ENCODE measurements around the gene HAS3. TPM values are rescaled to one million over a fixed set of nuclear protein-coding genes. Genes with fewer than 3 reads are reported as not detected.

The HAS3 gene
- total RNA-seq, 1 experiment from 2014 or later, result 66.9 TPM

DNA sequence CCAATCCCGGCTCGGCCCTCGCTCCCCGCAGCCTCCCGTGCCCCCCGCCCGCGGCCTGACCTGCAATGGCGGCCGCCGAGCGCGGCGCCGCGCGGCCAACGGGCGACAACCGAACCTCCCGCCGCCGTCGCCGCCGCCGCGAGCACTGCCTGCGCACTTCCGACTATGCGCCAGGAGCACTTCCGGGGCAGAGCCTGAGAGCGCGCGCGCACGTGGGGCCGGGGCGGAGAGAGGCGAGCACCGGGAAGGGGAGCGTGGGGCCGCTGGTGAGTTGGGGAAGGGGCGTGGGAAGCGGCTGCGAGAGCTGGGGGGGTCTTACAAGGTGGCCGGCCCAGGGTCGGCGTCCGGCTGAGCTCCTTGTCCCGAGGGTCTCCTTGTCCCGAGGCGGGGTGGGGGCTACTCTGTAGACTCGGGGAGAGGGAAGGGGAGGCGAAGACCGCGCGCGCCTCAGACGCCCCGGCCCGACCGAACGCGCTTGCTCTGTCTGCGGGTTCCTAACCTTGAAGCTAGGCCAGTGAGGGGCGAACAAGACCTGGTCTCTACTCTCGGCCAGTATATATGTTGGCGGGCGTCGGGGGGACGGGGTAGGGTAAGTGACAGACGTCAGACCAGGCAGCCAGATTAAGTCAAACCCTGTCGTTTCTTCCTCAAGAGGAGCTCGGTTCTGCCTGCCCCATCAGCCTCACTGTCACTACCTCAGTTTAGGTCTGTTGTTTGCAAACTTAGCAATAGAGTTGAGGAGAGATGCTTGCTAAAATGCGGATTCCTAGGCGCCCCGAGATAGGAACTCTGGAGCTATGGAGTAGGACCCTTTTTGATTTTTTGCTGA, 27.2 kb downstream of the HAS3 start, which contains the start of the genes CHTF8 and UTP4:
CHTF8 (minus strand) TSS at position 165 of the 829 bp plus-strand sequence. CDS start 11,130 bp downstream, outside the sequence.
UTP4 (plus strand) TSS at position 226 of the 829 bp plus-strand sequence. CDS start 811 bp downstream, outside the sequence.
- DNase-seq (ENCODE audit: low spot score) (peak; percentile 81), ATAC-seq (peak; percentile 70)
- Mint-ChIP-seq H3K27ac (peak within 1 kb of the TSS; percentile 98), H3K4me1 (peaks cover 40% of the 10 kb centered on the region), H3K36me3 (peaks cover 33% of the 10 kb centered on the region), H3K4me3 (peak within 1 kb of the TSS; percentile 97), H3K27me3 (ENCODE audit: low read depth) (no peaks in the 10 kb centered on the region), H3K9me3 (no peaks in the 10 kb centered on the region)
- CTCF ChIA-PET, result interaction anchor here (1.0 to 1.3 kb wide), 4 partner anchors 9 to 604 kb away, joined by 3 to 7 read pairs (median 5); no protein-coding TSS in a partner anchor
- POLR2A ChIA-PET, result interaction anchor here (0.6 to 1.5 kb wide), 6 partner anchors 14 to 198 kb away, joined by 3 to 7 read pairs (median 4); no protein-coding TSS in a partner anchor
- no peak for TF ChIP-seq ZNF232 (CRISPR knock-in tag; IDR thresholded peaks at IDR 0.05)
- no peak for TF ChIP-seq ESRRA (CRISPR knock-in tag; IDR thresholded peaks at IDR 0.05; ENCODE audit: borderline replicate concordance)
- TF ChIP-seq ZBTB21 (CRISPR knock-in tag; IDR thresholded peaks at IDR 0.05; ENCODE audit: borderline replicate concordance), result 0 out of 2 replicates have a peak, but pooled peaks have one; percentile 62
- TF ChIP-seq, protein P1, sequence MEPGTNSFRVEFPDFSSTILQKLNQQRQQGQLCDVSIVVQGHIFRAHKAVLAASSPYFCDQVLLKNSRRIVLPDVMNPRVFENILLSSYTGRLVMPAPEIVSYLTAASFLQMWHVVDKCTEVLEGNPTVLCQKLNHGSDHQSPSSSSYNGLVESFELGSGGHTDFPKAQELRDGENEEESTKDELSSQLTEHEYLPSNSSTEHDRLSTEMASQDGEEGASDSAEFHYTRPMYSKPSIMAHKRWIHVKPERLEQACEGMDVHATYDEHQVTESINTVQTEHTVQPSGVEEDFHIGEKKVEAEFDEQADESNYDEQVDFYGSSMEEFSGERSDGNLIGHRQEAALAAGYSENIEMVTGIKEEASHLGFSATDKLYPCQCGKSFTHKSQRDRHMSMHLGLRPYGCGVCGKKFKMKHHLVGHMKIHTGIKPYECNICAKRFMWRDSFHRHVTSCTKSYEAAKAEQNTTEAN (CRISPR knock-in tag; IDR thresholded peaks at IDR 0.05), result peak; percentile 66; the same call in 1 of the 2 replicates
- no peak for TF ChIP-seq KAT7 (CRISPR knock-in tag; IDR thresholded peaks at IDR 0.05; ENCODE audit: borderline replicate concordance)
- TF ChIP-seq RORB (CRISPR knock-in tag; IDR thresholded peaks at IDR 0.05), result no peak
- TF ChIP-seq ZNF219 (CRISPR knock-in tag; IDR thresholded peaks at IDR 0.05; ENCODE audit: borderline replicate concordance), result no peak
- TF ChIP-seq TP53 (CRISPR knock-in tag; IDR thresholded peaks at IDR 0.05), result peak; percentile 71; the same call in 1 of the 2 replicates
- TF ChIP-seq, protein P2, sequence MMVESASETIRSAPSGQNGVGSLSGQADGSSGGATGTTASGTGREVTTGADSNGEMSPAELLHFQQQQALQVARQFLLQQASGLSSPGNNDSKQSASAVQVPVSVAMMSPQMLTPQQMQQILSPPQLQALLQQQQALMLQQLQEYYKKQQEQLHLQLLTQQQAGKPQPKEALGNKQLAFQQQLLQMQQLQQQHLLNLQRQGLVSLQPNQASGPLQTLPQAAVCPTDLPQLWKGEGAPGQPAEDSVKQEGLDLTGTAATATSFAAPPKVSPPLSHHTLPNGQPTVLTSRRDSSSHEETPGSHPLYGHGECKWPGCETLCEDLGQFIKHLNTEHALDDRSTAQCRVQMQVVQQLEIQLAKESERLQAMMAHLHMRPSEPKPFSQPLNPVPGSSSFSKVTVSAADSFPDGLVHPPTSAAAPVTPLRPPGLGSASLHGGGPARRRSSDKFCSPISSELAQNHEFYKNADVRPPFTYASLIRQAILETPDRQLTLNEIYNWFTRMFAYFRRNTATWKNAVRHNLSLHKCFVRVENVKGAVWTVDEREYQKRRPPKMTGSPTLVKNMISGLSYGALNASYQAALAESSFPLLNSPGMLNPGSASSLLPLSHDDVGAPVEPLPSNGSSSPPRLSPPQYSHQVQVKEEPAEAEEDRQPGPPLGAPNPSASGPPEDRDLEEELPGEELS (CRISPR knock-in tag; IDR thresholded peaks at IDR 0.05), result peak; percentile 84
- no peak for TF ChIP-seq ZNF263 (CRISPR knock-in tag; IDR thresholded peaks at IDR 0.05; ENCODE audit: low read depth)
- TF ChIP-seq, protein P3, sequence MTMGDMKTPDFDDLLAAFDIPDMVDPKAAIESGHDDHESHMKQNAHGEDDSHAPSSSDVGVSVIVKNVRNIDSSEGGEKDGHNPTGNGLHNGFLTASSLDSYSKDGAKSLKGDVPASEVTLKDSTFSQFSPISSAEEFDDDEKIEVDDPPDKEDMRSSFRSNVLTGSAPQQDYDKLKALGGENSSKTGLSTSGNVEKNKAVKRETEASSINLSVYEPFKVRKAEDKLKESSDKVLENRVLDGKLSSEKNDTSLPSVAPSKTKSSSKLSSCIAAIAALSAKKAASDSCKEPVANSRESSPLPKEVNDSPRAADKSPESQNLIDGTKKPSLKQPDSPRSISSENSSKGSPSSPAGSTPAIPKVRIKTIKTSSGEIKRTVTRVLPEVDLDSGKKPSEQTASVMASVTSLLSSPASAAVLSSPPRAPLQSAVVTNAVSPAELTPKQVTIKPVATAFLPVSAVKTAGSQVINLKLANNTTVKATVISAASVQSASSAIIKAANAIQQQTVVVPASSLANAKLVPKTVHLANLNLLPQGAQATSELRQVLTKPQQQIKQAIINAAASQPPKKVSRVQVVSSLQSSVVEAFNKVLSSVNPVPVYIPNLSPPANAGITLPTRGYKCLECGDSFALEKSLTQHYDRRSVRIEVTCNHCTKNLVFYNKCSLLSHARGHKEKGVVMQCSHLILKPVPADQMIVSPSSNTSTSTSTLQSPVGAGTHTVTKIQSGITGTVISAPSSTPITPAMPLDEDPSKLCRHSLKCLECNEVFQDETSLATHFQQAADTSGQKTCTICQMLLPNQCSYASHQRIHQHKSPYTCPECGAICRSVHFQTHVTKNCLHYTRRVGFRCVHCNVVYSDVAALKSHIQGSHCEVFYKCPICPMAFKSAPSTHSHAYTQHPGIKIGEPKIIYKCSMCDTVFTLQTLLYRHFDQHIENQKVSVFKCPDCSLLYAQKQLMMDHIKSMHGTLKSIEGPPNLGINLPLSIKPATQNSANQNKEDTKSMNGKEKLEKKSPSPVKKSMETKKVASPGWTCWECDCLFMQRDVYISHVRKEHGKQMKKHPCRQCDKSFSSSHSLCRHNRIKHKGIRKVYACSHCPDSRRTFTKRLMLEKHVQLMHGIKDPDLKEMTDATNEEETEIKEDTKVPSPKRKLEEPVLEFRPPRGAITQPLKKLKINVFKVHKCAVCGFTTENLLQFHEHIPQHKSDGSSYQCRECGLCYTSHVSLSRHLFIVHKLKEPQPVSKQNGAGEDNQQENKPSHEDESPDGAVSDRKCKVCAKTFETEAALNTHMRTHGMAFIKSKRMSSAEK (CRISPR knock-in tag; IDR thresholded peaks at IDR 0.05; ENCODE audit: borderline replicate concordance), result no peak
- TF ChIP-seq, protein P4, sequence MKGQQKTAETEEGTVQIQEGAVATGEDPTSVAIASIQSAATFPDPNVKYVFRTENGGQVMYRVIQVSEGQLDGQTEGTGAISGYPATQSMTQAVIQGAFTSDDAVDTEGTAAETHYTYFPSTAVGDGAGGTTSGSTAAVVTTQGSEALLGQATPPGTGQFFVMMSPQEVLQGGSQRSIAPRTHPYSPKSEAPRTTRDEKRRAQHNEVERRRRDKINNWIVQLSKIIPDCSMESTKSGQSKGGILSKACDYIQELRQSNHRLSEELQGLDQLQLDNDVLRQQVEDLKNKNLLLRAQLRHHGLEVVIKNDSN (CRISPR knock-in tag; IDR thresholded peaks at IDR 0.05), result peak; percentile 73
- 0 out of 2 replicates have a peak, but pooled peaks have one; percentile 41 for TF ChIP-seq NR3C1 (CRISPR knock-in tag; conservative IDR thresholded peaks at IDR 0.05; ENCODE audit: low read depth)
- TF ChIP-seq TEAD4 (CRISPR knock-in tag; IDR thresholded peaks at IDR 0.05), result no peak
- peak; percentile 94; the same call in 1 of the 2 replicates for TF ChIP-seq CBFB (CRISPR knock-in tag; IDR thresholded peaks at IDR 0.05; ENCODE audit: low read depth)
- TF ChIP-seq FOXJ3 (CRISPR knock-in tag; IDR thresholded peaks at IDR 0.05; ENCODE audit: borderline replicate concordance), result no peak
- TF ChIP-seq, protein P5, sequence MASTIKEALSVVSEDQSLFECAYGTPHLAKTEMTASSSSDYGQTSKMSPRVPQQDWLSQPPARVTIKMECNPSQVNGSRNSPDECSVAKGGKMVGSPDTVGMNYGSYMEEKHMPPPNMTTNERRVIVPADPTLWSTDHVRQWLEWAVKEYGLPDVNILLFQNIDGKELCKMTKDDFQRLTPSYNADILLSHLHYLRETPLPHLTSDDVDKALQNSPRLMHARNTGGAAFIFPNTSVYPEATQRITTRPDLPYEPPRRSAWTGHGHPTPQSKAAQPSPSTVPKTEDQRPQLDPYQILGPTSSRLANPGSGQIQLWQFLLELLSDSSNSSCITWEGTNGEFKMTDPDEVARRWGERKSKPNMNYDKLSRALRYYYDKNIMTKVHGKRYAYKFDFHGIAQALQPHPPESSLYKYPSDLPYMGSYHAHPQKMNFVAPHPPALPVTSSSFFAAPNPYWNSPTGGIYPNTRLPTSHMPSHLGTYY (CRISPR knock-in tag; IDR thresholded peaks at IDR 0.05), result no peak
- TF ChIP-seq EMX1 (CRISPR knock-in tag; IDR thresholded peaks at IDR 0.05), result no peak
- TF ChIP-seq NR2C2 (CRISPR knock-in tag; IDR thresholded peaks at IDR 0.05), result peak; percentile 88
- TF ChIP-seq CREM (CRISPR knock-in tag; IDR thresholded peaks at IDR 0.05), result peak; percentile 80; the same call in 1 of the 2 replicates
- 0 out of 2 replicates have a peak, but pooled peaks have one; percentile 55 for TF ChIP-seq JUN (CRISPR knock-in tag; IDR thresholded peaks at IDR 0.05)
- TF ChIP-seq ZNF671 (CRISPR knock-in tag; IDR thresholded peaks at IDR 0.05), result no peak
- TF ChIP-seq ZNF416 (CRISPR knock-in tag; IDR thresholded peaks at IDR 0.05), result 0 out of 2 replicates have a peak, but pooled peaks have one; percentile 31
- TF ChIP-seq MXD4 (CRISPR knock-in tag; IDR thresholded peaks at IDR 0.05; ENCODE audit: borderline replicate concordance), result no peak
- TF ChIP-seq SP1 (CRISPR knock-in tag; conservative IDR thresholded peaks at IDR 0.05), result peak; percentile 69
- TF ChIP-seq, protein P6, sequence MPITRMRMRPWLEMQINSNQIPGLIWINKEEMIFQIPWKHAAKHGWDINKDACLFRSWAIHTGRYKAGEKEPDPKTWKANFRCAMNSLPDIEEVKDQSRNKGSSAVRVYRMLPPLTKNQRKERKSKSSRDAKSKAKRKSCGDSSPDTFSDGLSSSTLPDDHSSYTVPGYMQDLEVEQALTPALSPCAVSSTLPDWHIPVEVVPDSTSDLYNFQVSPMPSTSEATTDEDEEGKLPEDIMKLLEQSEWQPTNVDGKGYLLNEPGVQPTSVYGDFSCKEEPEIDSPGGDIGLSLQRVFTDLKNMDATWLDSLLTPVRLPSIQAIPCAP (CRISPR knock-in tag; IDR thresholded peaks at IDR 0.05), result 0 out of 2 replicates have a peak, but pooled peaks have one; percentile 18
- TF ChIP-seq ZNF423 (CRISPR knock-in tag; IDR thresholded peaks at IDR 0.05), result no peak
